GM12878 (cell line): ENCODE data around the gene SLC29A4.

ENCODE experiments used
- ATF7 ChIP-seq: fragments of 450-650 bp; IDR thresholded peaks from 2 replicates; pipeline ENCODE4 v1.6.1; 2016; ENCODE audit warnings: low read depth, mild to moderate bottlenecking
- BRCA1 ChIP-seq: IDR thresholded peaks from 2 replicates; pipeline ENCODE4 v1.6.1; 2011; ENCODE audit warnings: low read depth, low read length, improper control_type of control experiment
- CTCF ChIP-seq, 3 experiments: IDR thresholded peaks in 2 of 3; conservative IDR thresholded peaks in 1 of 3; 2 replicates each; pipeline ENCODE4 v1.5.1; 2011; ENCODE audit warnings: low read depth in 3 of 3, low read length in 3 of 3, mild to moderate bottlenecking in 3 of 3, control low read depth in 2 of 3, moderate library complexity in 2 of 3, inconsistent platforms in 1 of 3, mixed read lengths in 1 of 3; ENCODE audit not compliant: control insufficient read depth in 2 of 3, insufficient read depth in 1 of 3; ENCODE audit errors: extremely low read depth in 1 of 3
- EZH2 ChIP-seq: IDR thresholded peaks from 2 replicates; pipeline ENCODE4 v1.6.1; 2012; ENCODE audit warnings: low read depth, mild to moderate bottlenecking, control low read depth, inconsistent platforms, low read length, borderline replicate concordance; ENCODE audit not compliant: control insufficient read depth
- FOS ChIP-seq: IDR thresholded peaks from 3 replicates; pipeline ENCODE4 v1.6.1; 2011; ENCODE audit warnings: borderline replicate concordance; ENCODE audit not compliant: insufficient read length; ENCODE audit errors: extremely low read depth
- NBN ChIP-seq: fragments of 450-650 bp; IDR thresholded peaks from 2 replicates; pipeline ENCODE4 v1.6.1; 2016
- NRF1 ChIP-seq: conservative IDR thresholded peaks from 2 replicates; pipeline ENCODE4 v1.6.1; 2011; ENCODE audit warnings: mild to moderate bottlenecking, low read depth, low read length, improper control_type of control experiment
- SPI1 ChIP-seq: IDR thresholded peaks from 2 replicates; pipeline ENCODE4 v1.6.1; 2011; ENCODE audit warnings: low read depth, mild to moderate bottlenecking, low read length, moderate library complexity, borderline replicate concordance; ENCODE audit not compliant: insufficient read depth
- TCF7 ChIP-seq: IDR thresholded peaks from 2 replicates; pipeline ENCODE4 v1.6.1; 2014; ENCODE audit warnings: antibody characterized with exemption, borderline replicate concordance

GRCh38 chr7:5238500-5238899 lies 44.2 kb upstream of the SLC29A4 start:
- no peak for TF ChIP-seq ATF7
- TF ChIP-seq FOS: no peak
- TF ChIP-seq BRCA1: no peak
- TF ChIP-seq TCF7: no peak
- no peak for TF ChIP-seq EZH2
- no peak for TF ChIP-seq SPI1
- TF ChIP-seq CTCF (IDR thresholded peaks at IDR 0.05 in 2 of 3, conservative IDR thresholded peaks at IDR 0.05 in 1 of 3; ENCODE audit: control insufficient read depth in 2 of 3, extremely low read depth in 1 of 3, insufficient read depth in 1 of 3, low read depth in 3 of 3, low read length in 3 of 3): no peak
- no peak for TF ChIP-seq NBN
- TF ChIP-seq NRF1: no peak
